HepG2 (cell line): ENCODE measurements around the gene RPS28. TPM values are rescaled to one million over a fixed set of nuclear protein-coding genes. Genes with fewer than 3 reads are reported as not detected.

ENCODE experiments used
- ADNP ChIP-seq: sonication (generic); formaldehyde crosslinking; IDR thresholded peaks from 2 replicates; pipeline ENCODE4 v1.4.0; 2020; ENCODE audit warnings: missing genetic modification reagents
- AFF4 ChIP-seq: sonication (generic); formaldehyde crosslinking; IDR thresholded peaks from 2 replicates; pipeline ENCODE4 v1.4.0; 2020; ENCODE audit warnings: missing genetic modification reagents
- FOXM1 ChIP-seq: sonication (generic); formaldehyde crosslinking; IDR thresholded peaks from 2 replicates; pipeline ENCODE4 v1.5.0; 2020; ENCODE audit warnings: missing genetic modification reagents
- GMEB1 ChIP-seq: sonication (generic); formaldehyde crosslinking; IDR thresholded peaks from 2 replicates; pipeline ENCODE4 v1.5.1; 2020; ENCODE audit warnings: missing genetic modification reagents, mild to moderate bottlenecking, borderline replicate concordance
- HMGA1 ChIP-seq: sonication (generic); formaldehyde crosslinking; conservative IDR thresholded peaks from 2 replicates; pipeline ENCODE4 v1.4.0; 2020; ENCODE audit warnings: missing genetic modification reagents
- MIXL1 ChIP-seq: IDR thresholded peaks from 2 replicates; pipeline ENCODE4 v1.6.1; 2016
- RNF2 ChIP-seq: fragments of 450-650 bp; conservative IDR thresholded peaks from 2 replicates; pipeline ENCODE4 v1.6.1; 2016; ENCODE audit warnings: low read depth
- TFAP4 ChIP-seq: sonication (generic); IDR thresholded peaks from 2 replicates; pipeline ENCODE4 v1.6.1; 2016; ENCODE audit warnings: low read depth, borderline replicate concordance
- ZBTB46 ChIP-seq: sonication (generic); formaldehyde crosslinking; IDR thresholded peaks from 2 replicates; pipeline ENCODE4 v1.4.0; 2020; ENCODE audit warnings: mild to moderate bottlenecking, missing genetic modification reagents, borderline replicate concordance
- ZFX ChIP-seq: sonication (generic); formaldehyde crosslinking; IDR thresholded peaks from 2 replicates; pipeline ENCODE4 v1.4.0; 2020; ENCODE audit warnings: mild to moderate bottlenecking, low read depth, missing genetic modification reagents, moderate library complexity
- ZFYVE20 ChIP-seq: sonication (generic); formaldehyde crosslinking; IDR thresholded peaks from 2 replicates; pipeline ENCODE4 v1.8.0; 2023; ENCODE audit warnings: low read depth, mild to moderate bottlenecking, moderate library complexity, missing genetic modification reagents, borderline replicate concordance
- ZNF275 ChIP-seq: sonication (generic); formaldehyde crosslinking; IDR thresholded peaks from 2 replicates; pipeline ENCODE4 v1.8.0; 2022; ENCODE audit warnings: missing genetic modification reagents, mild to moderate bottlenecking, inconsistent platforms, borderline replicate concordance
- ZNF570 ChIP-seq: sonication (generic); formaldehyde crosslinking; IDR thresholded peaks from 2 replicates; pipeline ENCODE4 v1.4.0; 2020; ENCODE audit warnings: mild to moderate bottlenecking, missing genetic modification reagents, borderline replicate concordance
- ZNF737 ChIP-seq: sonication (generic); formaldehyde crosslinking; IDR thresholded peaks from 2 replicates; pipeline ENCODE4 v1.5.0; 2020; ENCODE audit warnings: missing genetic modification reagents, mild to moderate bottlenecking, borderline replicate concordance
- ZNF792 ChIP-seq: IDR thresholded peaks from 2 replicates; pipeline ENCODE4 v1.6.1; 2016
- polyA plus RNA-seq, 8 experiments: library from polyadenylated mRNA; depleted of rRNA in 3 of 8; stranded (reverse) in 7 of 8; unstranded in 1 of 8; fragments of >200 nt; fragmentation: Illumina TruSeq in 4 of 8; extraction: Trizol in 4 of 8; gene quantifications; 2 replicates each; pipeline versions ENCODE4 v1.2.1 to v1.2.3, GENCODE V29; 2011 to 2016; ENCODE audit warnings: low read depth in 4 of 8, missing spikeins in 1 of 8, mixed read lengths in 1 of 8; ENCODE audit not compliant: insufficient read depth in 1 of 8
- total RNA-seq, 5 experiments: library from RNA; depleted of rRNA; stranded (reverse); fragments of >200 nt; fragmentation: Illumina TruSeq; extraction: Trizol; gene quantifications; 2 replicates each; pipeline ENCODE4 v1.2.3, GENCODE V29; 2016; ENCODE audit warnings: low read depth in 1 of 5

RPS28 gene
- total and polyA plus RNA-seq, 2 of the 13 experiments (the other 11 are each of a cell fraction or from before 2014, with no cell fraction given), result 281 to 545 TPM

GRCh38 chr19:8321067-8321985 is at the start of gene RPS28, which contains the start of gene NDUFA7 (continued):
- TF ChIP-seq RNF2 (no peak), ZBTB46 (CRISPR knock-in tag) (0 out of 2 replicates have a peak, but pooled peaks have one; percentile 44), MIXL1 (CRISPR knock-in tag) (peak; percentile 61; the same call in 1 of the 2 replicates), HMGA1 (CRISPR knock-in tag) (no peak), ADNP (CRISPR knock-in tag) (no peak), GMEB1 (peak; percentile 92), ZNF792 (CRISPR knock-in tag) (peak; percentile 54; the same call in 1 of the 2 replicates), AFF4 (CRISPR knock-in tag) (no peak), TFAP4 (0 out of 2 replicates have a peak, but pooled peaks have one; percentile 29), ZFYVE20 (CRISPR knock-in tag) (no peak), ZNF275 (CRISPR knock-in tag) (no peak), ZFX (CRISPR knock-in tag) (peak; percentile 89), FOXM1 (CRISPR knock-in tag) (no peak), ZNF570 (CRISPR knock-in tag) (no peak), ZNF737 (no peak)
